Endothelial cell of umbilical vein (primary cell): ENCODE data around the gene PERCC1. TPM values are rescaled to one million over a fixed set of nuclear protein-coding genes. Genes with fewer than 3 reads are reported as not detected.

Experiments used
- BruUV-seq: library from RNA; stranded (reverse); fragments of 400-500 nt; replicated peaks from 2 replicates; lab custom pipeline; 2021; lab: Mats Ljungman, UMichigan
- CTCF ChIA-PET: fragments of 300-600, 350-600 bp; sonication (Branson Sonifier 250); formaldehyde crosslinking; loops from one replicate; lab custom pipeline; 2021; ENCODE audit warnings: antibody characterized with exemption, inconsistent platforms; lab: Charles Lee
- POLR2A ChIA-PET: fragments of 300-600, 350-600 bp; sonication (Branson Sonifier 250); formaldehyde crosslinking; loops from one replicate; lab custom pipeline; 2021; ENCODE audit warnings: antibody characterized with exemption, inconsistent platforms; lab: Charles Lee
- DNase-seq: peaks from one replicate; pipeline ENCODE4 v3.0.0-alpha.2; 2011; ENCODE audit warnings: low read depth, low spot score
- FAIRE-seq: peaks from 2 replicates; lab custom pipeline; 2011; peaks lifted over from hg19 to GRCh38; lab: Jason Lieb, UNC
- H2AFZ ChIP-seq: 2 replicates; pipeline ENCODE4 v1.6.0; 2012; ENCODE audit warnings: low read depth, low read length, control low read depth, inconsistent platforms
- H3K27ac ChIP-seq: 2 replicates; pipeline ENCODE4 v1.5.1; 2011; ENCODE audit warnings: low read depth, mild to moderate bottlenecking, control low read depth, low read length, moderate library complexity; ENCODE audit not compliant: insufficient read depth
- H3K27me3 ChIP-seq, 2 experiments: 2 replicates each; pipeline versions ENCODE4 v1.6.0 to v1.6.1; 2011; ENCODE audit warnings: low read length in 2 of 2, mixed read lengths in 1 of 2; ENCODE audit not compliant: control insufficient read depth in 2 of 2, insufficient read depth in 2 of 2
- H3K36me3 ChIP-seq, 2 experiments: 2 replicates in 1 of 2; 3 replicates in 1 of 2; pipeline ENCODE4 v1.5.1; 2011; ENCODE audit warnings: low read length in 2 of 2, mild to moderate bottlenecking in 1 of 2, moderate library complexity in 1 of 2; ENCODE audit not compliant: control insufficient read depth in 2 of 2, insufficient read depth in 2 of 2; ENCODE audit errors: extremely low read depth in 1 of 2
- H3K4me1 ChIP-seq: 3 replicates; pipeline ENCODE4 v1.5.1; 2011; ENCODE audit warnings: mild to moderate bottlenecking, low read length; ENCODE audit not compliant: control insufficient read depth, insufficient read depth; ENCODE audit errors: extremely low read depth
- H3K4me2 ChIP-seq: 2 replicates; pipeline ENCODE4 v1.6.1; 2011; ENCODE audit warnings: low read length, control low read depth, mixed read lengths; ENCODE audit not compliant: insufficient read depth
- H3K4me3 ChIP-seq, 3 experiments: fragments of 200-600 bp in 1 of 3; sonication (generic), shearing (Covaris generic) in 1 of 3; replicated peaks in 1 of 3; 2 replicates each; pipeline ENCODE4 v1.5.1; 2011 to 2016; ENCODE audit warnings: control low read depth in 3 of 3, low read length in 3 of 3, mild to moderate bottlenecking in 2 of 3, inconsistent platforms in 1 of 3, low read depth in 1 of 3, moderate library complexity in 1 of 3; ENCODE audit not compliant: insufficient read depth in 1 of 3
- H3K79me2 ChIP-seq: 2 replicates; pipeline ENCODE4 v1.6.0; 2012; ENCODE audit warnings: low read length, inconsistent platforms; ENCODE audit not compliant: control insufficient read depth, insufficient read depth
- H3K9ac ChIP-seq: replicated peaks from 2 replicates; pipeline ENCODE3; 2011; ENCODE audit warnings: low read length, control low read depth; ENCODE audit not compliant: insufficient read depth; ENCODE audit errors: extremely low read depth
- H3K9me1 ChIP-seq: replicated peaks from 3 replicates; pipeline ENCODE4 v1.6.0; 2011; ENCODE audit warnings: mild to moderate bottlenecking, low read length; ENCODE audit not compliant: control insufficient read depth, insufficient read depth; ENCODE audit errors: extremely low read depth
- H3K9me3 ChIP-seq: replicated peaks from 2 replicates; pipeline ENCODE4 v1.5.1; 2012; ENCODE audit warnings: low read length, inconsistent platforms; ENCODE audit not compliant: control insufficient read depth, insufficient read depth
- H4K20me1 ChIP-seq: replicated peaks from 2 replicates; pipeline ENCODE3; 2011; ENCODE audit warnings: mild to moderate bottlenecking, low read length; ENCODE audit not compliant: control insufficient read depth, insufficient read depth; ENCODE audit errors: extremely low read depth
- EZH2 ChIP-seq: IDR thresholded peaks from 2 replicates; pipeline ENCODE4 v1.6.1; 2012; ENCODE audit warnings: borderline replicate concordance, low read depth, mild to moderate bottlenecking, moderate library complexity, low read length, inconsistent platforms; ENCODE audit not compliant: severe bottlenecking
- FOS ChIP-seq: IDR thresholded peaks from 2 replicates; pipeline ENCODE4 v1.6.1; 2011; ENCODE audit warnings: mild to moderate bottlenecking, low read length, moderate library complexity, borderline replicate concordance; ENCODE audit not compliant: insufficient read depth
- GATA2 ChIP-seq: IDR thresholded peaks from 2 replicates; pipeline ENCODE4 v1.7.0; 2011; ENCODE audit warnings: low read depth, mild to moderate bottlenecking, moderate library complexity, mixed read lengths, low read length; ENCODE audit not compliant: insufficient read length, insufficient read depth
- JUN ChIP-seq: IDR thresholded peaks from 2 replicates; pipeline ENCODE4 v1.6.1; 2011; ENCODE audit warnings: borderline replicate concordance, low read depth; ENCODE audit not compliant: insufficient read length, insufficient read depth
- MYC ChIP-seq: IDR thresholded peaks from one replicate; pipeline ENCODE4 v1.6.1; 2011; ENCODE audit warnings: mild to moderate bottlenecking, low read depth, low read length
- POLR2A ChIP-seq: IDR thresholded peaks from 2 replicates; pipeline ENCODE4 v1.6.1; 2012; ENCODE audit warnings: low read depth, mild to moderate bottlenecking, control low read depth, low read length
- POLR2AphosphoS5 ChIP-seq: IDR thresholded peaks from 2 replicates; pipeline ENCODE4 v1.6.1; 2012; ENCODE audit warnings: low read depth, mild to moderate bottlenecking, control low read depth, low read length, moderate library complexity; ENCODE audit not compliant: insufficient read depth
- dilution Hi-C: fragments of 300-500 bp; cut with MboI; formaldehyde crosslinking; loops from one replicate; pipeline ENCODE4 v1.15.0; 2019; ENCODE audit warnings: low sequenced_read_pairs; ENCODE audit not compliant: extremely low pct_ligation_motif_present
- intact Hi-C: fragments of 100-400 bp; cut with micrococcal nuclease; formaldehyde crosslinking; loops from one replicate; pipeline ENCODE4 v1.10.0; 2022
- polyA plus RNA-seq, 4 experiments: library from polyadenylated mRNA; depleted of rRNA in 3 of 4; stranded (reverse) in 3 of 4; unstranded in 1 of 4; fragments of >200 nt; gene quantifications; 2 replicates each; pipeline versions ENCODE4 v1.2.1 to v1.2.3, GENCODE V29; 2011 to 2012; ENCODE audit warnings: missing spikeins in 1 of 4
- total RNA-seq: library from RNA; stranded (reverse); gene quantifications from 2 replicates; pipeline ENCODE4 v1.2.3, GENCODE V29; 2021
- TF ChIP-seq, protein P1 (sequence below), 2 donors: IDR thresholded peaks; 1 replicate in 1 of 2; 2 replicates in 1 of 2; pipeline ENCODE4 v1.5.1; 2011; ENCODE audit warnings: low read length in 2 of 2, mild to moderate bottlenecking in 2 of 2, moderate library complexity in 2 of 2, control low read depth in 1 of 2, inconsistent platforms in 1 of 2, low read depth in 1 of 2; ENCODE audit not compliant: insufficient read depth in 1 of 2; ENCODE audit errors: extremely low read depth in 1 of 2
- TF ChIP-seq, protein P2 (sequence below): IDR thresholded peaks from 2 replicates; pipeline ENCODE4 v1.6.1; 2011; ENCODE audit not compliant: insufficient read depth, insufficient read length

PERCC1 gene
- total and polyA plus RNA-seq, 2 donors (not counting 3 experiments of a cell fraction or from before 2014, with no cell fraction given): not detected

DNA sequence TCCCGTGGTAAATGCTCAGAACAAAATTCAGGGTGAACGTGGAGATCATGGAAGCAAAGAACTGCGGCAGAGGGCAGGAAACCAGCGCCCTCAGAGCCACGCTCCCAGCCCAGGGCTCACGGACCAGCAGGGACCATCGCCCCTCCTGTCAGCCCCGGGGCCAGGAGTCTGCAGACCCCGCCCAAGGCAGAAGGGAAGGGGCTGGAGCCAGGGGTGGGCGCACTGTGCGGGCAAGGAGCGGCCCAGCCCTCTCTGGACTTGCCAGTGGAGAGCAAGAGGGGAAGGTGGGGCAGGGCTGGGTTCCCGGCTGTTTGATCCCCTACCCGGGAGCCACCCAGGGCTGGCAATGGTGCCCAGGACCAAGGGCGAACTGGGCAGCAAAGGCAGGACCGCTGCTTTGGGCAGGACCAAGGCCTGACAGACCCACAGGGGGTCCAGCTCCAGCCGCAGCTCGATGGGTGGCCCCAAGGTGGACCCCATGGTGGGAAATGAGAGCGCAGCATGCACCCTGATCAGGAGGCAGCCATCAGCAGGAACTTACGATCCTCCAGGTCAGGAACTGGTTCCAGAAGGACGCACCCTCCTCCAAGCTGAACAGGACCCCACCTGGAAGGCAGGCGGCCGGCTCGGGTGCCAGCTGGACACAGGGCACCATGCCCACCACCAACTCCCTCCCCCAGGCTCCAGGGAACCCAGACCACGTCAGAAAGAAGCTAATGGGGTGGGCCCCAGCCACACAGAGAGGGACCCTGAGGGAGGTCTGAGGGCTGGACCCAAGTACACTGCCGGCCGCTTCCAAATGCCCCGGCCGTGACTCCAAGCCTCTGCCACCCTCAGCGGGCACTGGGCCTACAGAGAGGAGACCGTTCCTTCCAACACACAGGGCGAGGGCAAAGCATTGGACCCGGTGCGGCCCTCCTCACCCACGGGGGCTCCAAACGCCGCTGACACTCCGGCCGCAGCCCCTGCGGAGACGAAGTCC lies 24.6 kb downstream of the PERCC1 start:
- no peak overlapping the region for H3K9ac ChIP-seq
- dilution Hi-C loops (no loop called here), intact Hi-C loops (no loop called here)
- no peaks in the 10 kb centered on the region for H3K4me1 ChIP-seq
- no peak overlapping the region for H2AFZ ChIP-seq
- H3K27me3 ChIP-seq: no peaks in the 10 kb centered on the region
- no peak overlapping the region for H3K27ac ChIP-seq
- no peak overlapping the region for H3K4me3 ChIP-seq
- peaks cover 0 to 57% of the 10 kb centered on the region in 2 experiments for H3K36me3 ChIP-seq
- no peaks in the 10 kb centered on the region for H4K20me1 ChIP-seq
- TF ChIP-seq FOS (no peak), JUN (no peak), MYC (no peak), GATA2 (no peak), POLR2A (no peak), EZH2 (no peak), POLR2AphosphoS5 (no peak)
- TF ChIP-seq, protein P1, sequence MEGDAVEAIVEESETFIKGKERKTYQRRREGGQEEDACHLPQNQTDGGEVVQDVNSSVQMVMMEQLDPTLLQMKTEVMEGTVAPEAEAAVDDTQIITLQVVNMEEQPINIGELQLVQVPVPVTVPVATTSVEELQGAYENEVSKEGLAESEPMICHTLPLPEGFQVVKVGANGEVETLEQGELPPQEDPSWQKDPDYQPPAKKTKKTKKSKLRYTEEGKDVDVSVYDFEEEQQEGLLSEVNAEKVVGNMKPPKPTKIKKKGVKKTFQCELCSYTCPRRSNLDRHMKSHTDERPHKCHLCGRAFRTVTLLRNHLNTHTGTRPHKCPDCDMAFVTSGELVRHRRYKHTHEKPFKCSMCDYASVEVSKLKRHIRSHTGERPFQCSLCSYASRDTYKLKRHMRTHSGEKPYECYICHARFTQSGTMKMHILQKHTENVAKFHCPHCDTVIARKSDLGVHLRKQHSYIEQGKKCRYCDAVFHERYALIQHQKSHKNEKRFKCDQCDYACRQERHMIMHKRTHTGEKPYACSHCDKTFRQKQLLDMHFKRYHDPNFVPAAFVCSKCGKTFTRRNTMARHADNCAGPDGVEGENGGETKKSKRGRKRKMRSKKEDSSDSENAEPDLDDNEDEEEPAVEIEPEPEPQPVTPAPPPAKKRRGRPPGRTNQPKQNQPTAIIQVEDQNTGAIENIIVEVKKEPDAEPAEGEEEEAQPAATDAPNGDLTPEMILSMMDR (IDR thresholded peaks at IDR 0.05; ENCODE audit: extremely low read depth in 1 of 2, insufficient read depth in 1 of 2, low read depth in 1 of 2, low read length in 2 of 2): no peak
- TF ChIP-seq, protein P2, sequence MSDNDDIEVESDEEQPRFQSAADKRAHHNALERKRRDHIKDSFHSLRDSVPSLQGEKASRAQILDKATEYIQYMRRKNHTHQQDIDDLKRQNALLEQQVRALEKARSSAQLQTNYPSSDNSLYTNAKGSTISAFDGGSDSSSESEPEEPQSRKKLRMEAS: no peak
- no peaks in the 10 kb centered on the region for H3K79me2 ChIP-seq
- DNase-seq (no peak), FAIRE-seq (no peak)
- ChIA-PET CTCF (no interaction called here), POLR2A (no interaction called here)
- BruUV-seq: no TSS peak
- H3K9me1 ChIP-seq: no peaks in the 10 kb centered on the region
- H3K4me2 ChIP-seq: no peak overlapping the region
- H3K9me3 ChIP-seq: no peaks in the 10 kb centered on the region
